Stimulated activated naive CD4-positive, alpha-beta T cell (primary cell): Measurements from ENCODE around the gene PIK3R6.

ENCODE experiments used
- DNase-seq, 6 experiments: peaks; one replicate each; lab custom pipeline; 2025; lab: John Stamatoyannopoulos, UW

PIK3R6 gene

GRCh38 chr17:8849311-8850041 lies 18.0 kb downstream of the PIK3R6 start:
- DNase-seq, result no peak

GRCh38 chr17:8847891-8848290 lies 19.6 kb downstream of the PIK3R6 start:
- DNase-seq, result no peak

DNA sequence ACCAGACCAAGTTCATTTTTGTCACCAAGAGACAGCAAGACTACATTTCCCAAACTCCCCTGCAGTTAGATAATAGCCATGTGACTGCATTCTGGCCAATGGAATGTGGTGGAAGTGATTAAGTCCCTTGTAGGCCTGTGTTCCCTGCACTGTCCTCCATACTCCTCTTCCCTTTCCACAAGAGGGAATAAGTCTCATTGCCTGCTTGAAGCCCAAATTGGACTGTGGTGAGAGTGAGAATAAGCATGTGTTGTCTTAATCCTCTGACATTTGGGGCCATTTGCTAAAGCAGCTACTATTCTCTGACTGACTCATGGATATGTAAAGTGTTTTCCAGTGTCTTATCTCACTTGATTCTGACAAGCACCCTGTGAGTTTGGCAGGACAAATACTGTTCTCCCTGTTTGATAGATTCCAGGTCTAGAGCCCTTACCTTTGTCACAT lies 20.7 kb downstream of the PIK3R6 start:
- DNase-seq, result peak in 1 of 6 experiments; percentile 4

DNA sequence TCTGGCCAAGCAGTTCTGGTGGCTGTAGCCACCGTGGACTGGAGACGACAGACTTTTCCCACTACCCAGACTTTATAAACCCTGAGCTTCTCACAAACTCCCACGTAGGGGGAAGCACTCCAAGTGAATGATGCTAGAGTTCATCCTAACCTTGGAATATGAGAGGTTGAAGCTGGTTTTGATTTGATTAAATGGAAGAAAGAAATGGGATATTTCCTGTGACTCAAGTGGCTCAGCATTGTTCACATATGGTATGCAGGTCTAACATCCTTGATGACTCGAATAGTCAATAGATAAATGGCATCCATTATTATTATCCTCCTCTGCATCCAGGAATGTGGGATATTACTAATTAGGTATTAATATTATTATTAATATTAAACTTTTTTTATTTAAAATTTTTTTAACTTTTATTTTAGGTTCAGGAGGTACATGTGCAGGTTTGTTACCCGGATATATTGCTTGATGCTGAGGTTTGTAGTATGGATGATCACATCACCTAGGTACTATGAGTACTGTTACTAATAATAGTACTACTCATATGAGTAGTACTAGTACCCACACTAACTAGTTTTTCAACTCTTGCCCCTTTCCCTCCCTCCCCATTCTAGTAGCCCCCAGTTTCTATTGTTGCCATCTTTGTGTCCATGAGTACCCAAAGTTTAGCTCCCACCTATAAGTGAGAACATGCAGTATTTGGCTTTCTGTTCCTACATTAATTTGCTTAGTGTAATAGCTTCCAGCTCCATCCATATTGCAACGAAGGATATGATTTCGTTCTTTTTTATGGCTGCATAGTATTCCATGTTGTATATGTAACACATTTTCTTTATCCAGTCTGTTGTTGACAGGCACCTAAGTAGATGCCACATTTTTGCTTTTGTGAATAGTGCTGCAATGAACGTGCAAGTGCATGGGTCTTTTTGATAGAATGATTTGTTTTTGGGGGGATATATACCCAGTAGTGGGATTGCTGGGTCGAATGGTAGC lies 22.9 kb downstream of the PIK3R6 start:
- no peak for DNase-seq

DNA sequence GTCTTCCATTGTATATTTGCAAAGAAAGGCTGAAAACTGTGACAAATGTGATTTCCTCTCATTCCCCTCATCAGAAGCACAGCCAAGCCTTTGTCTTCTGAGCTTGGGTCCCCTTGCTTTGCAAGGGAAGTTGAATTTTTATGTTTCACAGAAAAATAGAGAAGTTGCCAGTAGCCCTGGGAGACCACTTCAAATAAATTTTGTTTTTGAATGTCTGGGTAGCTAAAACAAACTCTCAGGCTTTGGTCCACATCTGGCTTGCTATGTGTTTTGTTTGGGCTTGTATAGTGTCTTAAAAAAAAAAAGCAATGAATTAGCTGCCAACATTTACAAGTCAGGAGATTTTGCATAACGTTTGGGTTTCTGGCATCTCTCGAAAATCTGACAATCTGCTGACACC lies 24.1 kb downstream of the PIK3R6 start:
- DNase-seq, result no peak

- DNase-seq, result no peak
Measured at GRCh38 chr17:8841844-8842243, 25.6 kb downstream of the PIK3R6 start.

DNA sequence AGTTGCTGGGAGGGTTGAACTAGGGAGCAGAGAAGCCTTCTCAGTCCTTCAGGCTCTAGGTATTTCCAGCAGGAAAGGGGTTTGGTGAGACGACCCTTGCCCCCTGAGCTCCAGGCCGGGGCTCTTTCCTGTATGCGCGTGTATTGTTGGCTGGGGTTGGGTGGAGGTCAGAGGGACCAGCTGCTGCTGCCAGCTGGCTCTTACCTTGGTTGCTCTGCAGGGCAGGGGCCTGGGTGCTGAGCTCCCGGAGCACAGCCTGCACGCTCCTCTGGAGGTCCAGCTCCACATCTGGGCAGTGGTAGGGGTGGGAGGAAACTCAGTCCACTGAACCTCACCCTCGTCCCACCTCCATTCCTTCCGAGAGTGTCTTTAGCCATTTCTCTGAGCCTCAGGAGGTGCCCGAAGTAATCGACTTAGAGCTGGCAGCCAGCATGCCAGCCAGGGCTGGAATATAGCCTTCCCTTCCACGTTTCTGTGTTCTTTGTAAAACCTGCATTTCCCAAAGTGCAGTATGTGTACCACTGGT lies 28.0 kb downstream of the PIK3R6 start:
- DNase-seq, result no peak

GRCh38 chr17:8838551-8839095 lies 28.9 kb downstream of the PIK3R6 start:
- no peak for DNase-seq

DNA sequence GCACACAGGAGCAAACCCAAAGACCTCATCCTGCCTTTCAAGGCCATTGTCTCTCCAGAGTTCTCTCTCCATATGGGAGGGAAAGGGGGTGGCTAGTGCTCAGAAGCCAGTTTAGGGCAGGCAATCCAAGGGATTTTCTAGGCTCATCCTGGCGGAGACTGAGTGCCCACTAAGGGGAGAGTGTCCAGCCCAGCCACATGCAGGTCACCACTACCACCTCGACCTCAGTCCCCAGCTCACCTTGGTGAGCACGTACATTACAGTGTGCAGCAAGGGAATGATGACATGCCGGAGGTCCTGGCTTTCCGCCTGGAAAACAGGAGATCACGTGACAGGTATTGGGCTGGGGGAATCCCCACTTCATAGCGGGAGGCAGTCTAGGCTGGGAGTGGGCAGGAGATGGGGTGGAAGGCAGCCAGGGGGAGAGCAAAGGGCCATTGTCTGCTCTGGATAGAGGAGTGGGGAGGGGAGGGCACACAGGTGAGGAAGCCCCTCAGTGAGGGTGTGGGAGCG lies 29.9 kb downstream of the PIK3R6 start:
- DNase-seq, result no peak

GRCh38 chr17:8836821-8837562 lies 30.5 kb downstream of the PIK3R6 start:
- no peak for DNase-seq

- no peak for DNase-seq
Measured at GRCh38 chr17:8835631-8836364, 31.7 kb downstream of the PIK3R6 start.

GRCh38 chr17:8835106-8835505 lies 32.4 kb downstream of the PIK3R6 start:
- no peak for DNase-seq

DNA sequence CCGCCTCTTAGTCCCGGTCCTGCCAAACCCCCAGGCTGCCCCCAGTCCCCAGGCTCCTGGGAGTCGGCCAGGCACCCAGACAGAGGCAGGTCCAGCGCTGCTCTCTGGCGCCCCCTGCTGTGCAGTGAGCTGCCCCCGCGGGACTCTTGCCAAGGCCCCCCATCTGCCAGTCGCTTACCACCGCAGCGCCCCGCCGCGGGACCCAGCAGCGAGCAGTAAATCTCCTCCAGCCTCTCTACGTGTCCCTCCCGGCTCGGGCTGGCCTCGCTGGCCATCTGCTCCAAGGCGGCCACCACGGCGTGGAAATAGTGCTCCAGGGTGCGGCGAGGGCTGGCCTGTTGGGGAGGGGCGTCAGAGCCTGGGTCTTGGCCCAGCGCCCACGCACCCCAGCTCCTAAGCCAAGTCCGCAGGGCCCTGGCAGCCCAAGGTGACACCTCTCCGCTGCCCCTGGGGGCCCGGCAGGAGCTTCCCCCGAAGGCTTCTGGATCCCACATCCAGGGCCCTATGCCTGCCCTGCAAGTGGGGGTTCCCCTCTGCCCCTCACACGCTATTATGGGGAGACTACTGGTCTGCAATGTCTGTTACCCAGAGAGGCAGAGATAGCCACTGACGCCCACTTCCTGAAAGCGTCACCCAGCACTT lies 34.6 kb downstream of the PIK3R6 start:
- DNase-seq, result peak in 1 of 6 experiments; percentile 7

GRCh38 chr17:8831234-8831849 lies 36.1 kb downstream of the PIK3R6 start:
- no peak for DNase-seq

DNA sequence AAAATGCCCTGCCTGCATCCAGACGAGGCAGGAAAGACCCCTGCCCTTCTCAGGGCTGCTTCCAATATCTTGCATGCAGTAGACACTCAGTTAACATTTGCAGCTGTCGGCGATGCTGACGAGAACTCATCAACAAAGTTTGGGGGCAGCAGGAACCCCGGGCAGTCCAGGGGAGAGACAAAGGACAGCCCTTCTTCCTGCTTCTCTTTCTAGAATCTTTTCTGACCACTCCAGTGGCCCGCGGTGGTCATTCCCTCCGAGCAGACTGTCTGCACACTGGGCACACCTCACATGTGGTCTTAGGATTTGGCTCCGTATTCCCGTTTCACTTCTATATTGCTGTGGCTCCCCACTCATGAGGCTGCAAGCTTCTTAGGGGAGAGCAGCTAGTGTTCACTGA lies 37.3 kb downstream of the PIK3R6 start:
- no peak for DNase-seq

DNA sequence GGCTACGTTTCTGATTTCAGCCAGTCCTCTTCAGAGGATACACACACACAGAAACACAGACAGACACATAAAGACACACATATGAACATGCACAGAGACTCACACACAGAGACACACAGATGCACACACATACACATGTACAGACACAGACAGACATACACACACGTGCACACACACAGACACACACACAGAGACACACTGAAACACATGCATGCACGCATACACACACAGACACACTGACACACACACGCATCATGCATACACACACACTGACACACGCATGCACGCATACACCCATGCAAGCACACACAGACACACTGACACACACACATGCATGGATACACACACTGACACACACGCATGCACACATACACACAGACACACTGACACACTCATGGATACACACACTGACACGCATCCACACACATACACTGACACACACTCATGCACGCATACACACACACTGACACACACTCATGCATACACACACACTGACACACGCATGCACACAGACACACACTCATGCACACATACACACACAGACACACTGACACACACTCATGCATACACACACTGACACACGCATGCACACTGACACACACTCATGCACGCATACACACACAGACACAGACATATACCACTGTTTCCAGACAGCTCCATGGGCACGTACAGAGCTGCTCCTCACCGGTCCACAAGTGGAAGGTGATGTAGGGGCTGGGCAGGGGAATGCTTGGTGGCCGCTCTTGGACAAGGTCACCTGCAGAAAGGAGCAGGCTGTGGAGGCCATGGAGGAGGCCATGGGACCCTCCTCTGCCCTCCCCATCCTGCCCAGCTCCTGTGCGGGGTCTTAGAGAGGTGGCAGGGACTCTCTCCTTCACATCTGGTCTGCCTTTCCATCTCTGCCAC lies 38.2 kb downstream of the PIK3R6 start:
- DNase-seq, result no peak

- no peak for DNase-seq
Measured at GRCh38 chr17:8828517-8828875, 39.0 kb downstream of the PIK3R6 start.

DNA sequence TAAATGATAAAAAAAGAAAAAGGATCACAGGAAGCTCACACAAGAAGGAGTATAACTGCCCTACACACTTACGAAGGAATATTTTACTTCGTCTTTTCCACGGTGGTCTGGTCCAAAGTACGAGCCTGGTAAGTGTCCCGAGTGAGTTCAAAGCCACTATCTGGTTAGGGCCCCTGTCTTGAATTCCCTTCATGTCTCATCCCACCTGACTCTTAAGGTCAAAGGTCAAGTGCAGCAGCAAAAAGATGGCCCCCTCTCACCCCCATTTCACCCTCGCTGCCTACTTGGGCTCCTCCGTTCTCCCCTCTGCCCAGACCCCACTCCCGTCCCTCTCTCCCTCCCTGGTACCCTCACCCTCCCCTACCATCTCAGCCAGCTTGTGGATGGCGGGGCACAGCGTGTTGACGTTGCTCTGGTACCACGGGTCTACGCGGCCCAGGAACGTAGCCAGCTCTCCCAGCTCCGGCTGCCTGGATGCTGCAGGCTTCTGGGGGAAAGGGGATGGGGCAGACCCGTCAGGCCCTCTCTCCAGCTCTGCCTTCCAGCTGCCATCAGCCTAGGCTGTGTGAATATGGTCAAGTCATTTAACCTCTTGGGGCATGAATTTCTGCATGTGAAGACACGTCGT lies 40.6 kb downstream of the PIK3R6 start:
- DNase-seq, result no peak
